GM12892 (cell line): ENCODE data around the gene EHD2.

ENCODE experiments used
- POLR2A ChIP-seq: IDR thresholded peaks from 2 replicates; pipeline ENCODE4 v1.6.1; 2011; ENCODE audit warnings: low read depth, low read length, control low read depth
- POLR2AphosphoS5 ChIP-seq: IDR thresholded peaks from 2 replicates; pipeline ENCODE4 v1.6.1; 2011; ENCODE audit warnings: low read depth, low read length, control low read depth

- TF ChIP-seq POLR2A (no peak; the same call in 1 of the 2 replicates), POLR2AphosphoS5 (no peak)
These were observed 31.8 kb upstream of the EHD2 start for GRCh38 chr19:47681388-47681787.
